GM23338 (cell line): ENCODE results near the gene ADM2.

Experiments used
- CREB1 ChIP-seq: fragments of 250-450 bp; sonication (Bioruptor Pico); IDR thresholded peaks from 2 replicates; pipeline ENCODE4 v1.5.0; 2020; ENCODE audit warnings: low read depth, mild to moderate bottlenecking, moderate library complexity
- CTCF ChIP-seq, 2 experiments: fragments of 200-600 bp in 1 of 2; sonication (generic) in 1 of 2; conservative IDR thresholded peaks; 2 replicates each; pipeline versions ENCODE4 v1.5.1 to v1.6.1; 2016 to 2017; ENCODE audit warnings: antibody characterized with exemption in 2 of 2, low read depth in 2 of 2, mild to moderate bottlenecking in 2 of 2, moderate library complexity in 1 of 2
- ETS1 ChIP-seq: IDR thresholded peaks from 2 replicates; pipeline ENCODE4 v1.6.1; 2016; ENCODE audit warnings: antibody characterized with exemption
- EZH2 ChIP-seq: fragments of 200-600 bp; sonication (generic); IDR thresholded peaks from one replicate; pipeline ENCODE4 v1.8.0; 2017; ENCODE audit warnings: antibody characterized with exemption, mild to moderate bottlenecking, low read depth; ENCODE audit not compliant: unreplicated experiment
- EZH2phosphoT487 ChIP-seq: fragments of 200-600 bp; sonication (generic); IDR thresholded peaks from one replicate; pipeline ENCODE4 v1.8.1; 2018; ENCODE audit warnings: antibody characterized with exemption; ENCODE audit not compliant: unreplicated experiment
- JUNB ChIP-seq: IDR thresholded peaks from one replicate; pipeline ENCODE4 v1.6.1; 2016; ENCODE audit warnings: antibody characterized with exemption; ENCODE audit not compliant: unreplicated experiment
- NANOG ChIP-seq: IDR thresholded peaks from 2 replicates; pipeline ENCODE4 v1.6.1; 2016; ENCODE audit warnings: antibody characterized with exemption, borderline replicate concordance
- POLR2AphosphoS5 ChIP-seq: IDR thresholded peaks from 2 replicates; pipeline ENCODE4 v1.6.1; 2016; ENCODE audit warnings: antibody characterized with exemption, low read depth
- REST ChIP-seq: IDR thresholded peaks from one replicate; pipeline ENCODE4 v1.6.1; 2018; ENCODE audit warnings: antibody characterized with exemption; ENCODE audit not compliant: unreplicated experiment
- STAT1 ChIP-seq: IDR thresholded peaks from one replicate; pipeline ENCODE4 v1.6.1; 2016; ENCODE audit warnings: antibody characterized with exemption; ENCODE audit not compliant: unreplicated experiment
- ZNF114 ChIP-seq: fragments of 250-450 bp; sonication (Bioruptor Pico); IDR thresholded peaks from 2 replicates; pipeline ENCODE4 v1.5.0; 2020; ENCODE audit warnings: mild to moderate bottlenecking, moderate library complexity
- ZNF331 ChIP-seq: fragments of 250-450 bp; sonication (Bioruptor Pico); IDR thresholded peaks from 2 replicates; pipeline ENCODE4 v1.5.0; 2020; ENCODE audit warnings: low read depth, mild to moderate bottlenecking, moderate library complexity
- ZNF462 ChIP-seq: fragments of 250-450 bp; sonication (Bioruptor Pico); IDR thresholded peaks from 2 replicates; pipeline ENCODE4 v1.5.0; 2020; ENCODE audit warnings: mild to moderate bottlenecking, moderate library complexity

GRCh38 chr22:50436015-50436830 is 45.1 kb upstream of the ADM2 start:
- TF ChIP-seq CTCF (conservative IDR thresholded peaks at IDR 0.05; ENCODE audit: low read depth in 2 of 2) (no peak), EZH2 (no peak), POLR2AphosphoS5 (no peak), EZH2phosphoT487 (no peak), CREB1 (CRISPR knock-in tag) (no peak), REST (no peak), ZNF114 (no peak), JUNB (no peak), NANOG (no peak), ZNF331 (CRISPR knock-in tag) (no peak), STAT1 (no peak), ETS1 (no peak), ZNF462 (no peak)
